ENCODE results near the gene GRAMD1C.

Gene GRAMD1C

GRCh38 chr3:113896930-113897329 is 58.3 kb downstream of the GRAMD1C start:
- no peaks in the 10 kb centered on the region for H4K20me1 ChIP-seq (ENCODE audit: insufficient read depth, low read length)
- DNase-seq, result no peak
- no peaks in the 10 kb centered on the region for H3K36me3 ChIP-seq (ENCODE audit: insufficient read depth, low read length)
- no peak overlapping the region for H3K9ac ChIP-seq (ENCODE audit: low read depth, low read length)
- peak overlapping the region; percentile 20; the same call in 1 of the 2 replicates for H3K4me2 ChIP-seq (ENCODE audit: insufficient read depth, low read length)
- peaks cover 8% of the 10 kb centered on the region; the same call in 1 of the 2 replicates for H3K4me1 ChIP-seq (ENCODE audit: insufficient read depth, low read length)
- no peaks in the 10 kb centered on the region for H3K9me3 ChIP-seq (ENCODE audit: insufficient read depth, low read length, severe bottlenecking)
- peak overlapping the region; percentile 15; the same call in 1 of the 2 replicates for H2AFZ ChIP-seq (ENCODE audit: low read depth, low read length)
- no peak overlapping the region for H3K27ac ChIP-seq (ENCODE audit: low read length)
- TF ChIP-seq, protein P1, sequence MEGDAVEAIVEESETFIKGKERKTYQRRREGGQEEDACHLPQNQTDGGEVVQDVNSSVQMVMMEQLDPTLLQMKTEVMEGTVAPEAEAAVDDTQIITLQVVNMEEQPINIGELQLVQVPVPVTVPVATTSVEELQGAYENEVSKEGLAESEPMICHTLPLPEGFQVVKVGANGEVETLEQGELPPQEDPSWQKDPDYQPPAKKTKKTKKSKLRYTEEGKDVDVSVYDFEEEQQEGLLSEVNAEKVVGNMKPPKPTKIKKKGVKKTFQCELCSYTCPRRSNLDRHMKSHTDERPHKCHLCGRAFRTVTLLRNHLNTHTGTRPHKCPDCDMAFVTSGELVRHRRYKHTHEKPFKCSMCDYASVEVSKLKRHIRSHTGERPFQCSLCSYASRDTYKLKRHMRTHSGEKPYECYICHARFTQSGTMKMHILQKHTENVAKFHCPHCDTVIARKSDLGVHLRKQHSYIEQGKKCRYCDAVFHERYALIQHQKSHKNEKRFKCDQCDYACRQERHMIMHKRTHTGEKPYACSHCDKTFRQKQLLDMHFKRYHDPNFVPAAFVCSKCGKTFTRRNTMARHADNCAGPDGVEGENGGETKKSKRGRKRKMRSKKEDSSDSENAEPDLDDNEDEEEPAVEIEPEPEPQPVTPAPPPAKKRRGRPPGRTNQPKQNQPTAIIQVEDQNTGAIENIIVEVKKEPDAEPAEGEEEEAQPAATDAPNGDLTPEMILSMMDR (IDR thresholded peaks at IDR 0.05; ENCODE audit: borderline replicate concordance, extremely low read depth, low read length, poor library complexity, severe bottlenecking), result no peak
- TF ChIP-seq EZH2 (IDR thresholded peaks at IDR 0.05; ENCODE audit: borderline replicate concordance, low read depth, low read length, severe bottlenecking), result no peak
- H3K79me2 ChIP-seq (ENCODE audit: insufficient read depth, low read length), result no peaks in the 10 kb centered on the region
- no peak for ATAC-seq (ENCODE audit: insufficient read depth, low read depth)
- no peaks in the 10 kb centered on the region for H3K27me3 ChIP-seq (ENCODE audit: insufficient read depth, low read length, poor library complexity)
- no peak overlapping the region; a peak in 1 of 4 replicates for H3K4me3 ChIP-seq (ENCODE audit: low read depth in 1 of 2, low read length in 2 of 2)

GRCh38 chr3:113897373-113897777 is 58.8 kb downstream of the GRAMD1C start:
- ATAC-seq (ENCODE audit: insufficient read depth, low read depth) (peak; percentile 31; the same call in 1 of the 3 replicates), DNase-seq (no peak)
- no peaks in the 10 kb centered on the region for H3K36me3 ChIP-seq (ENCODE audit: insufficient read depth, low read length)
- no peaks in the 10 kb centered on the region for H3K9me3 ChIP-seq (ENCODE audit: insufficient read depth, low read length, severe bottlenecking)
- H3K9ac ChIP-seq (ENCODE audit: low read depth, low read length), result no peak overlapping the region
- no peaks in the 10 kb centered on the region for H4K20me1 ChIP-seq (ENCODE audit: insufficient read depth, low read length)
- peaks cover 8% of the 10 kb centered on the region; the same call in 1 of the 2 replicates for H3K4me1 ChIP-seq (ENCODE audit: insufficient read depth, low read length)
- H3K79me2 ChIP-seq (ENCODE audit: insufficient read depth, low read length), result no peaks in the 10 kb centered on the region
- H3K4me3 ChIP-seq (ENCODE audit: low read depth in 1 of 2, low read length in 2 of 2), result no peak overlapping the region; a peak in 1 of 4 replicates
- no peak overlapping the region for H3K27ac ChIP-seq (ENCODE audit: low read length)
- no peak for TF ChIP-seq EZH2 (IDR thresholded peaks at IDR 0.05; ENCODE audit: borderline replicate concordance, low read depth, low read length, severe bottlenecking)
- TF ChIP-seq, protein P1 (IDR thresholded peaks at IDR 0.05; ENCODE audit: borderline replicate concordance, extremely low read depth, low read length, poor library complexity, severe bottlenecking), result no peak
- peak overlapping the region; percentile 15; the same call in 1 of the 2 replicates for H2AFZ ChIP-seq (ENCODE audit: low read depth, low read length)
- peak overlapping the region; percentile 20; the same call in 1 of the 2 replicates for H3K4me2 ChIP-seq (ENCODE audit: insufficient read depth, low read length)
- no peaks in the 10 kb centered on the region for H3K27me3 ChIP-seq (ENCODE audit: insufficient read depth, low read length, poor library complexity)

DNA sequence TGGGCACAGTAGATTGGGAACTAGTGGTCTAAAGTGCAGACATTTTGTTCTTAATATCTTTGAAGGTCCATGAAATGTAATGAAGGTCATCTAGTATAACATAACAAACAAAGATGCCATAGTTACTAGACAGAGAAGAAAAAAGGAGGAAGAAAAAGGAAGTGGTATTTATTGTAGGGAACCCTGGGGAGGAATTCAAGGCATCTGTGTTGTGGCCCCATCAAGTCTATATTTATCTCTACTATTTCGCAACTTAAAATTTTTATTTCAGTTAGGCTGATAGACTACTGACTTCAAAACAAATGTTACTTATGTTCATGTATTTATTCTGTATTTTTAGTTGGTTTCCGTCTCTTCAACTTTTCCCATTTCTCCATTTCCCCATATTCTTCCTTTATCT is 60.3 kb downstream of the GRAMD1C start:
- TF ChIP-seq EZH2 (IDR thresholded peaks at IDR 0.05; ENCODE audit: borderline replicate concordance, low read depth, low read length, severe bottlenecking), result no peak
- TF ChIP-seq, protein P1 (IDR thresholded peaks at IDR 0.05; ENCODE audit: borderline replicate concordance, extremely low read depth, low read length, poor library complexity, severe bottlenecking), result no peak
- Histone ChIP-seq H3K27me3 (ENCODE audit: insufficient read depth, low read length, poor library complexity) (no peaks in the 10 kb centered on the region), H3K4me2 (ENCODE audit: insufficient read depth, low read length) (no peak overlapping the region), H3K36me3 (ENCODE audit: insufficient read depth, low read length) (no peaks in the 10 kb centered on the region), H3K4me3 (ENCODE audit: low read depth in 1 of 2, low read length in 2 of 2) (no peak overlapping the region), H3K27ac (ENCODE audit: low read length) (no peak overlapping the region), H3K79me2 (ENCODE audit: insufficient read depth, low read length) (no peaks in the 10 kb centered on the region), H3K4me1 (ENCODE audit: insufficient read depth, low read length) (peaks cover 8% of the 10 kb centered on the region; the same call in 1 of the 2 replicates), H4K20me1 (ENCODE audit: insufficient read depth, low read length) (no peaks in the 10 kb centered on the region), H2AFZ (ENCODE audit: low read depth, low read length) (no peak overlapping the region), H3K9ac (ENCODE audit: low read depth, low read length) (no peak overlapping the region), H3K9me3 (ENCODE audit: insufficient read depth, low read length, severe bottlenecking) (no peaks in the 10 kb centered on the region)
- no peak for DNase-seq
- no peak for ATAC-seq (ENCODE audit: insufficient read depth, low read depth)
